Suprapubic skin (tissue), 4 donors: Measurements from ENCODE around the gene RLBP1. TPM values are rescaled to one million over a fixed set of nuclear protein-coding genes. Genes with fewer than 3 reads are reported as not detected.
A peak's percentile ranks its signal among the peaks of the same experiment; 100 is the strongest.

Experiments
- DNase-seq, 2 donors: peaks; one replicate each; pipeline ENCODE4 v3.0.0-alpha.2; 2019; ENCODE audit warnings: low spot score in 2 of 2
- H3K27ac ChIP-seq: fragments of 200-600 bp; sonication (generic); one replicate; pipeline ENCODE4 v1.5.1; 2019
- H3K27me3 ChIP-seq: fragments of 200-600 bp; sonication (generic); one replicate; pipeline ENCODE4 v1.5.1; 2019
- H3K36me3 ChIP-seq: fragments of 200-600 bp; sonication (generic); one replicate; pipeline ENCODE4 v1.5.1; 2019
- H3K4me1 ChIP-seq: fragments of 200-600 bp; sonication (generic); one replicate; pipeline ENCODE4 v1.5.1; 2019
- H3K4me3 ChIP-seq: fragments of 200-600 bp; sonication (generic); one replicate; pipeline ENCODE4 v1.5.1; 2019; ENCODE audit warnings: mild to moderate bottlenecking
- H3K9me3 ChIP-seq: fragments of 200-600 bp; sonication (generic); one replicate; pipeline ENCODE4 v1.5.1; 2019
- CTCF ChIP-seq, 2 donors: fragments of 200-600 bp in 1 of 2; fragments of 450-650 bp in 1 of 2; sonication (generic) in 1 of 2; IDR thresholded peaks; one replicate each; pipeline ENCODE4 v1.5.1; 2016 to 2019; ENCODE audit warnings: antibody characterized with exemption in 2 of 2, mild to moderate bottlenecking in 1 of 2, moderate library complexity in 1 of 2
- EP300 ChIP-seq: sonication (generic); formaldehyde crosslinking; IDR thresholded peaks from one replicate; pipeline ENCODE4 v1.6.1; 2017; ENCODE audit warnings: antibody characterized with exemption
- POLR2A ChIP-seq, 2 donors: fragments of 450-650 bp; IDR thresholded peaks; one replicate each; pipeline ENCODE4 v1.6.1; 2017; ENCODE audit warnings: antibody characterized with exemption in 2 of 2, mild to moderate bottlenecking in 2 of 2, moderate library complexity in 2 of 2
- POLR2AphosphoS5 ChIP-seq, 3 donors: sonication (generic); formaldehyde crosslinking; IDR thresholded peaks; one replicate each; pipeline ENCODE4 v1.6.1; 2017; ENCODE audit warnings: antibody characterized with exemption in 3 of 3
- WGBS: methylation state at CpG from one replicate; pipeline ENCODE4 v1.1.5; 2018; 5-methylcytosine and 5-hydroxymethylcytosine counted together
- total RNA-seq, 4 donors: library from RNA; depleted of rRNA; stranded (reverse); fragments of >200 nt; gene quantifications; one replicate each; pipeline ENCODE4 v1.1.0, GENCODE V29; 2016

RLBP1 gene
- total RNA-seq, 4 donors from 2014 or later = not detected

DNA sequence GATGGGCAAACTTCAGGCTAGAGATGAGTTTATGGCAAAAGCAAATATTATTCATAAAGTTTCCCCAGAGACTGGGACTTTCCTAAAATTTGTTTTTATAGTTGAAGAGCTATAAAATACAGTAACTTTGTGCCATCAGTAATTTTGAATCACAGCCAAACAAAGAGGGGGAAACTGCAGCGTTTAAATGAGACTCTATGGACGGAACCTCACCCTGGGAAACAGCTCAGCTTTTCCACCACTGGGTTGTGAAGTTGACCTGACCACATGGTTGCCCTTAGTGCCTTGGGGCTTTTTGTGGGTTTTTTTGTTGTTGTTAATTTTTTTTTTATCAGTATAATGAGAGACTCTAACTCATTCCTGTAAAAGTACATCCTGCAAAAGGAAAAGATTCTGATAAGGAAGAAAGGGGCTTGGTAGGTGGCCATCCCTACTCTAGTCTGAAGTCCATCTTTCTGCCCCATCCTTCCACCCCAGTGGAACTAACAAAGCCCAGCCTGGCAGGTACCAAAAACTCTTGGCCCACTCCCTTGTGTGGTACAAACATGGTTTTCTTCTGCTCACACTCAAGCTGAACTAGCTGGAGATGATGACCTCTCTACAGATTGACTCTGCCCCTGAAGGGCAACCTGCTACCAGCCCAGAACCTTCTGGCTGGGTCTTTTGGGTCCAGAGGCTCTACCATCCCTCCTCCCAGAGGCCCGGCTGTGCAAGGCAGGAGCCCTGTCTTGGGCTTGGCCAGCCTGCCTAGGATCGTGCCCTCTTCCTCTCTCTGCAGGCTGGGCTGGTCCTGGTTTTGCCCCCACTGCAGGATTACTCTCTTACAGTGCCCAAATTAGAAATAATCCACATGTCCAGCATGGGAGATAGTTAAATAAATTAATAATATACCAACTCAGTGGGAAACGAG lies 41.2 kb downstream of the RLBP1 start:
- Histone ChIP-seq H3K9me3 (no peaks in the 10 kb centered on the region), H3K27me3 (no peaks in the 10 kb centered on the region), H3K36me3 (peaks cover 31% of the 10 kb centered on the region), H3K4me1 (peaks cover 13% of the 10 kb centered on the region), H3K4me3 (no peak overlapping the region), H3K27ac (no peak overlapping the region)
- WGBS = 65% methylated on average over 4 of the region's 5 CpGs
- TF ChIP-seq POLR2AphosphoS5 (IDR thresholded peaks at IDR 0.05) = no peak
- TF ChIP-seq EP300 = no peak
- TF ChIP-seq POLR2A (IDR thresholded peaks at IDR 0.05) = no peak
- TF ChIP-seq CTCF (IDR thresholded peaks at IDR 0.05) = no peak
- no peak for DNase-seq

DNA sequence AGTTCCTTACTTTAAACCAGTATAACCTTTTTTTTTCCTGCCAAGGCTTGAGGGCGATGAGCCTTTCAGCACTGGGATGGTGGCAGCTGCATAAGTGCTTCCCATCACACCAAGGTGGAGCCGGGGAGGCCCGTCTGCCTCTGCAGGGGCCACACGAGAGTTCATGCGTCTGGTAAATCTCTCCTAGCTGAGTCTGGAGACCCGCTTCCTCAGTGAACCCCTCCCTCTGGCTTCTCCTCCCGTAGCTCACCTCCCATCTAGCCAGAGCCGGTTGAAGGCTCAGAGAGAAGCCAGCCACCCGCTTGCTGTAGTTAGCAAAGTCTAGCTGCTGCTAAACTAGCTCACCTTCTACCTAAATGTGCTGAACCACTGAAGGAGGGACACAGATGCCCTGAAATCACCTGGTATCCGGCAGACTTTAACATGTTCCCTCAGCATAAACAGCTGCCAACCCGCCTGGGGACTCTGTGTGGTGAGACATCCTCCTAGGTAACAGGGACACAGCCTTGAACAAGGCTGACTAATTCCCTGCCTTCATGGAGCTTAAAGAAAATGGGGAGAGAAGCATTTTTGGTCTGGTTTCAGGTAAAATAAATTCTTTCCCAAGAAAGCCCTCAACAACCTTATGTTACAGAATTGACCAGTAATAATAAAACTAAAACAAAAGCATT lies 42.9 kb downstream of the RLBP1 start:
- no peaks in the 10 kb centered on the region for H3K27me3 ChIP-seq
- H3K4me3 ChIP-seq = no peak overlapping the region
- 90% methylated on average over 10 of the region's 11 CpGs for WGBS
- no peak for TF ChIP-seq EP300
- TF ChIP-seq POLR2A (IDR thresholded peaks at IDR 0.05) = no peak
- no peak for TF ChIP-seq CTCF (IDR thresholded peaks at IDR 0.05)
- no peak for TF ChIP-seq POLR2AphosphoS5 (IDR thresholded peaks at IDR 0.05)
- H3K9me3 ChIP-seq = no peaks in the 10 kb centered on the region
- peaks cover 13% of the 10 kb centered on the region for H3K4me1 ChIP-seq
- no peak for DNase-seq
- peaks cover 31% of the 10 kb centered on the region for H3K36me3 ChIP-seq
- H3K27ac ChIP-seq = no peak overlapping the region

GRCh38 chr15:89177633-89178306 lies 43.6 kb downstream of the RLBP1 start:
- WGBS = 7% methylated on average over 6 of the region's 6 CpGs
- TF ChIP-seq EP300 (no peak), CTCF (IDR thresholded peaks at IDR 0.05) (peak; percentile 63 to 73)
- H3K36me3 ChIP-seq = peaks cover 33% of the 10 kb centered on the region

GRCh38 chr15:89177116-89177515 lies 44.3 kb downstream of the RLBP1 start:
- Histone ChIP-seq H3K27ac (no peak overlapping the region), H3K36me3 (peaks cover 34% of the 10 kb centered on the region), H3K9me3 (no peaks in the 10 kb centered on the region), H3K4me1 (peaks cover 13% of the 10 kb centered on the region), H3K4me3 (no peak overlapping the region), H3K27me3 (no peaks in the 10 kb centered on the region)
- 95% methylated on average over 12 of the region's 12 CpGs for WGBS
- TF ChIP-seq EP300 = no peak
- no peak for TF ChIP-seq CTCF (IDR thresholded peaks at IDR 0.05)
- TF ChIP-seq POLR2AphosphoS5 (IDR thresholded peaks at IDR 0.05) = no peak
- no peak for TF ChIP-seq POLR2A (IDR thresholded peaks at IDR 0.05)
- DNase-seq = no peak

More at GRCh38 chr15:89177633-89178306, 43.6 kb downstream of the RLBP1 start:
- no peak for DNase-seq
- H3K27ac ChIP-seq = no peak overlapping the region
- H3K9me3 ChIP-seq = no peaks in the 10 kb centered on the region
- no peak overlapping the region for H3K4me3 ChIP-seq
- peaks cover 13% of the 10 kb centered on the region for H3K4me1 ChIP-seq
- H3K27me3 ChIP-seq = no peaks in the 10 kb centered on the region
